ENCODE results near the gene SCG5.

The SCG5 gene

GRCh38 chr15:32723171-32723948 lies 81.8 kb downstream of the SCG5 start:
- Histone ChIP-seq H3K27me3 (ENCODE audit: control insufficient read depth, insufficient read depth, low read length) (peaks cover 23% of the 10 kb centered on the region), H3K4me3 (ENCODE audit: low read length) (no peak overlapping the region), H3K27ac (ENCODE audit: low read length) (no peak overlapping the region), H3K4me1 (ENCODE audit: control insufficient read depth, insufficient read depth, low read length) (peaks cover 3% of the 10 kb centered on the region; the same call in 1 of the 2 replicates), H3K36me3 (ENCODE audit: control insufficient read depth, insufficient read depth, low read length) (no peaks in the 10 kb centered on the region), H3K9me3 (ENCODE audit: control insufficient read depth, insufficient read depth, low read length) (no peaks in the 10 kb centered on the region)
- no CpG with 5 or more reads among the region's 2 CpGs for WGBS (ENCODE audit: insufficient coverage, insufficient read length)
- DNase-seq (ENCODE audit: low read depth, low spot score): no peak

- WGBS (ENCODE audit: insufficient coverage, insufficient read length): no CpG with 5 or more reads among the region's 10 CpGs
- Histone ChIP-seq H3K4me1 (ENCODE audit: control insufficient read depth, insufficient read depth, low read length) (peaks cover 2% of the 10 kb centered on the region; the same call in 1 of the 2 replicates), H3K27ac (ENCODE audit: low read length) (no peak overlapping the region), H3K4me3 (ENCODE audit: low read length) (no peak overlapping the region), H3K27me3 (ENCODE audit: control insufficient read depth, insufficient read depth, low read length) (0 out of 2 replicates have a peak, but pooled peaks cover 1% of the 10 kb centered on the region), H3K36me3 (ENCODE audit: control insufficient read depth, insufficient read depth, low read length) (no peaks in the 10 kb centered on the region), H3K9me3 (ENCODE audit: control insufficient read depth, insufficient read depth, low read length) (no peaks in the 10 kb centered on the region)
- DNase-seq (ENCODE audit: low read depth, low spot score): no peak
Observed at GRCh38 chr15:32729700-32730395, 88.3 kb downstream of the SCG5 start.

GRCh38 chr15:32730677-32731654 lies 89.5 kb downstream of the SCG5 start:
- 0 out of 2 replicates have a peak, but pooled peaks cover 1% of the 10 kb centered on the region for H3K27me3 ChIP-seq (ENCODE audit: control insufficient read depth, insufficient read depth, low read length)
- WGBS (ENCODE audit: insufficient coverage, insufficient read length): no CpG with 5 or more reads among the region's 27 CpGs
- H3K36me3 ChIP-seq (ENCODE audit: control insufficient read depth, insufficient read depth, low read length): no peaks in the 10 kb centered on the region
- no peaks in the 10 kb centered on the region for H3K9me3 ChIP-seq (ENCODE audit: control insufficient read depth, insufficient read depth, low read length)
- no peak overlapping the region for H3K4me3 ChIP-seq (ENCODE audit: low read length)
- H3K27ac ChIP-seq (ENCODE audit: low read length): no peak overlapping the region
- DNase-seq (ENCODE audit: low read depth, low spot score): no peak
- peaks cover 2% of the 10 kb centered on the region; the same call in 1 of the 2 replicates for H3K4me1 ChIP-seq (ENCODE audit: control insufficient read depth, insufficient read depth, low read length)

GRCh38 chr15:32732574-32733157 lies 91.2 kb downstream of the SCG5 start:
- no peak overlapping the region for H3K27ac ChIP-seq (ENCODE audit: low read length)
- 0 out of 2 replicates have a peak, but pooled peaks cover 1% of the 10 kb centered on the region for H3K27me3 ChIP-seq (ENCODE audit: control insufficient read depth, insufficient read depth, low read length)
- no peaks in the 10 kb centered on the region for H3K9me3 ChIP-seq (ENCODE audit: control insufficient read depth, insufficient read depth, low read length)
- DNase-seq (ENCODE audit: low read depth, low spot score): no peak
- peaks cover 2% of the 10 kb centered on the region; the same call in 1 of the 2 replicates for H3K4me1 ChIP-seq (ENCODE audit: control insufficient read depth, insufficient read depth, low read length)
- H3K36me3 ChIP-seq (ENCODE audit: control insufficient read depth, insufficient read depth, low read length): no peaks in the 10 kb centered on the region
- no CpG with 5 or more reads among the region's 6 CpGs for WGBS (ENCODE audit: insufficient coverage, insufficient read length)
- H3K4me3 ChIP-seq (ENCODE audit: low read length): no peak overlapping the region

GRCh38 chr15:32733281-32733680 lies 91.8 kb downstream of the SCG5 start:
- no CpG with 5 or more reads among the region's 3 CpGs for WGBS (ENCODE audit: insufficient coverage, insufficient read length)
- Histone ChIP-seq H3K4me1 (ENCODE audit: control insufficient read depth, insufficient read depth, low read length) (peaks cover 2% of the 10 kb centered on the region; the same call in 1 of the 2 replicates), H3K9me3 (ENCODE audit: control insufficient read depth, insufficient read depth, low read length) (no peaks in the 10 kb centered on the region), H3K4me3 (ENCODE audit: low read length) (no peak overlapping the region), H3K27ac (ENCODE audit: low read length) (no peak overlapping the region), H3K36me3 (ENCODE audit: control insufficient read depth, insufficient read depth, low read length) (no peaks in the 10 kb centered on the region), H3K27me3 (ENCODE audit: control insufficient read depth, insufficient read depth, low read length) (0 out of 2 replicates have a peak, but pooled peaks cover 1% of the 10 kb centered on the region)
- DNase-seq (ENCODE audit: low read depth, low spot score): no peak

- H3K27me3 ChIP-seq (ENCODE audit: control insufficient read depth, insufficient read depth, low read length): 0 out of 2 replicates have a peak, but pooled peaks cover 1% of the 10 kb centered on the region
Observed at GRCh38 chr15:32735989-32736700, 94.6 kb downstream of the SCG5 start.

GRCh38 chr15:32736701-32737061 lies 95.2 kb downstream of the SCG5 start:
- WGBS (ENCODE audit: insufficient coverage, insufficient read length): no CpG with 5 or more reads among the region's 2 CpGs
- no peaks in the 10 kb centered on the region for H3K4me1 ChIP-seq (ENCODE audit: control insufficient read depth, insufficient read depth, low read length)
- no peak overlapping the region for H3K27ac ChIP-seq (ENCODE audit: low read length)
- no peaks in the 10 kb centered on the region for H3K36me3 ChIP-seq (ENCODE audit: control insufficient read depth, insufficient read depth, low read length)
- no peaks in the 10 kb centered on the region for H3K27me3 ChIP-seq (ENCODE audit: control insufficient read depth, insufficient read depth, low read length)
- H3K4me3 ChIP-seq (ENCODE audit: low read length): no peak overlapping the region
- H3K9me3 ChIP-seq (ENCODE audit: control insufficient read depth, insufficient read depth, low read length): no peaks in the 10 kb centered on the region
- DNase-seq (ENCODE audit: low read depth, low spot score): no peak

More at GRCh38 chr15:32735989-32736700, 94.6 kb downstream of the SCG5 start:
- no peaks in the 10 kb centered on the region for H3K4me1 ChIP-seq (ENCODE audit: control insufficient read depth, insufficient read depth, low read length)
- no CpG with 5 or more reads among the region's 2 CpGs for WGBS (ENCODE audit: insufficient coverage, insufficient read length)
- no peak overlapping the region for H3K27ac ChIP-seq (ENCODE audit: low read length)
- no peak overlapping the region for H3K4me3 ChIP-seq (ENCODE audit: low read length)
- no peaks in the 10 kb centered on the region for H3K36me3 ChIP-seq (ENCODE audit: control insufficient read depth, insufficient read depth, low read length)
- no peaks in the 10 kb centered on the region for H3K9me3 ChIP-seq (ENCODE audit: control insufficient read depth, insufficient read depth, low read length)
- DNase-seq (ENCODE audit: low read depth, low spot score): no peak

GRCh38 chr15:32737304-32737703 lies 95.8 kb downstream of the SCG5 start:
- no peaks in the 10 kb centered on the region for H3K36me3 ChIP-seq (ENCODE audit: control insufficient read depth, insufficient read depth, low read length)
- no peaks in the 10 kb centered on the region for H3K9me3 ChIP-seq (ENCODE audit: control insufficient read depth, insufficient read depth, low read length)
- H3K27me3 ChIP-seq (ENCODE audit: control insufficient read depth, insufficient read depth, low read length): no peaks in the 10 kb centered on the region
- no peak overlapping the region for H3K4me3 ChIP-seq (ENCODE audit: low read length)
- DNase-seq (ENCODE audit: low read depth, low spot score): no peak
- no peak overlapping the region for H3K27ac ChIP-seq (ENCODE audit: low read length)
- no CpG with 5 or more reads among the region's 4 CpGs for WGBS (ENCODE audit: insufficient coverage, insufficient read length)
- no peaks in the 10 kb centered on the region for H3K4me1 ChIP-seq (ENCODE audit: control insufficient read depth, insufficient read depth, low read length)

- no peaks in the 10 kb centered on the region for H3K36me3 ChIP-seq (ENCODE audit: control insufficient read depth, insufficient read depth, low read length)
- H3K27me3 ChIP-seq (ENCODE audit: control insufficient read depth, insufficient read depth, low read length): no peaks in the 10 kb centered on the region
- no peaks in the 10 kb centered on the region for H3K4me1 ChIP-seq (ENCODE audit: control insufficient read depth, insufficient read depth, low read length)
- DNase-seq (ENCODE audit: low read depth, low spot score): no peak
- H3K27ac ChIP-seq (ENCODE audit: low read length): no peak overlapping the region
- no peaks in the 10 kb centered on the region for H3K9me3 ChIP-seq (ENCODE audit: control insufficient read depth, insufficient read depth, low read length)
- no peak overlapping the region for H3K4me3 ChIP-seq (ENCODE audit: low read length)
- no CpG with 5 or more reads among the region's 1 CpG for WGBS (ENCODE audit: insufficient coverage, insufficient read length)
Observed at GRCh38 chr15:32738666-32739065, 97.2 kb downstream of the SCG5 start.
